HFF-Myc (cell line): ENCODE data around the gene TGM4.

Experiments used
- DNase-seq: peaks from one replicate; pipeline ENCODE4 v3.0.0-alpha.2; 2011; ENCODE audit warnings: low read depth; ENCODE audit errors: extremely low read depth
- H3K4me3 ChIP-seq: replicated peaks from 2 replicates; pipeline ENCODE4 v1.5.1; 2011; ENCODE audit warnings: low read depth, mild to moderate bottlenecking, control low read depth, low read length
- CTCF ChIP-seq: IDR thresholded peaks from 2 replicates; pipeline ENCODE4 v1.5.1; 2012; ENCODE audit warnings: mild to moderate bottlenecking, low read depth, low read length, control low read depth; ENCODE audit errors: missing control alignments

TGM4 gene

DNA sequence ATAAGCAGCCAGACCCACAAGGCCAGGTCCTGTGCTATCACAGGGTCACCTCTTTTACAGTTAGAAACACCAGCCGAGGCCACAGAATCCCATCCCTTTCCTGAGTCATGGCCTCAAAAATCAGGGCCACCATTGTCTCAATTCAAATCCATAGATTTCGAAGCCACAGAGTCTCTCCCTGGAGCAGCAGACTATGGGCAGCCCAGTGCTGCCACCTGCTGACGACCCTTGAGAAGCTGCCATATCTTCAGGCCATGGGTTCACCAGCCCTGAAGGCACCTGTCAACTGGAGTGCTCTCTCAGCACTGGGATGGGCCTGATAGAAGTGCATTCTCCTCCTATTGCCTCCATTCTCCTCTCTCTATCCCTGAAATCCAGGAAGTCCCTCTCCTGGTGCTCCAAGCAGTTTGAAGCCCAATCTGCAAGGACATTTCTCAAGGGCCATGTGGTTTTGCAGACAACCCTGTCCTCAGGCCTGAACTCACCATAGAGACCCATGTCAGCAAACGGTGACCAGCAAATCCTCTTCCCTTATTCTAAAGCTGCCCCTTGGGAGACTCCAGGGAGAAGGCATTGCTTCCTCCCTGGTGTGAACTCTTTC is 39.6 kb downstream of the TGM4 start:
- peak; percentile 33 for DNase-seq

DNA sequence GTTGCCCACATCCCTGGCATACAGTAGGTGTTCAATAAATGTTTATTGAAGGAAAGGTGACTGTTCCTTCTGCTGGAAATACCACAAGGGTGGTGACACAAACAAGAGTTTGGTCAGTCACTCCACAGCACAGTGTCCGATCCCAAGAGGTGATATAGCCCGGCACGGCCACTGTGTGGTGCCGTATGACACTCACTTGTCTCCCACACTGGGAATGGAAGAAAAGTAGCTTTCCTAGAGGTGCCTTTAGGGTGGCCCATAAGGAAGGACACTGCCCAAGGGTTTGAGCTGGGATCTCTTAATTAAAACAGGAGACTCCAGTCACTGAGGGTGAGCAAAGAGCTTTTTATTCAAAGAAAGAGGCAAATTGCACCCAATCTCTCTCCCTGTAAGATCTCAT is 40.5 kb downstream of the TGM4 start:
- TF ChIP-seq CTCF: peak; percentile 23
- H3K4me3 ChIP-seq: no peak overlapping the region
- DNase-seq: no peak

More for the DNA sequence above, 39.6 kb downstream of the TGM4 start:
- no peak overlapping the region for H3K4me3 ChIP-seq
- peak; percentile 92 for TF ChIP-seq CTCF

- TF ChIP-seq CTCF: no peak
Observed at GRCh38 chr3:44915702-44916438, 41.5 kb downstream of the TGM4 start.

DNA sequence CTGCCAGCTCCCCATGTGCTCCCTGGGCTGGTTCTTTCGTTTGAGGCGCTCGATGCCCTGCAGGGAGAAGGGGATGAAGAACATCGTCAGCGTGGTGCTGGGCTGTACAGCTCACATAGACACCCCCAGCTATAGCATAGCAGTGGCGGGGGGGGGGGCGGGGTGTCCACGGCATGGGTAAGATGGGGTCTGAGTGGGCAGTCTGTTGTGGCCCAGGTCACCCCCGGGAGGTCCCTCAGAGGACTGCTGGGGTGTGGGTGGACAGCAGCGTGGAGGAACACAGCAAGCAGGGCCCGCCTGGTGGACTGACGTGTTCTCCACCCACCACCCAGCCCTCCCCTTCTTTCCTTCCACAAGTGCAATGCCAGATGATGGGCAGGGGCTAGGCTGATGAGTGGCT is 43.7 kb downstream of the TGM4 start:
- no peak for TF ChIP-seq CTCF
- H3K4me3 ChIP-seq: no peak overlapping the region
- DNase-seq: no peak

More at GRCh38 chr3:44915702-44916438, 41.5 kb downstream of the TGM4 start:
- no peak overlapping the region for H3K4me3 ChIP-seq
- DNase-seq: no peak

GRCh38 chr3:44918581-44918980 is 44.2 kb downstream of the TGM4 start:
- TF ChIP-seq CTCF: no peak
- H3K4me3 ChIP-seq: no peak overlapping the region
- no peak for DNase-seq

DNA sequence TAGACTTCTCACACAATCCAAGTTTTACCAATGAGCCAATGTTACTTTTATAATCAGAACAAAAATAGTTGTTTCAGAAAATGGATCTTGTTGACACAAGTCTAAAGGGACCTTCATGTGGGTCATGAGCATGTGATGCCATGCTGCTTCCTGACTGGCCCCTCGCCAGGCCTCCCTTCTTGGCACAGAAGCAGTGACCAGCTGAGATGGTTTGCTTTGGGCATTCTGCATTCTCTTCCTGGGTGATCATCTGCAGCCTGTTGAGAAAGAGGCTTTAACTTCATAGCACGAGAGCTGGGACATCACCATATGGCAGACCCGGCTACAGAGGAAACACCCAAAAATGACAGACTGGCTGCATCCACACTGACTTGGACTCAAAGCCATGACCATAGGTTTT is 45.7 kb downstream of the TGM4 start:
- no peak for TF ChIP-seq CTCF

More for the DNA sequence above, 45.7 kb downstream of the TGM4 start:
- DNase-seq: no peak
- no peak overlapping the region for H3K4me3 ChIP-seq
